ENCODE data around the gene NDFIP2.

DNA sequence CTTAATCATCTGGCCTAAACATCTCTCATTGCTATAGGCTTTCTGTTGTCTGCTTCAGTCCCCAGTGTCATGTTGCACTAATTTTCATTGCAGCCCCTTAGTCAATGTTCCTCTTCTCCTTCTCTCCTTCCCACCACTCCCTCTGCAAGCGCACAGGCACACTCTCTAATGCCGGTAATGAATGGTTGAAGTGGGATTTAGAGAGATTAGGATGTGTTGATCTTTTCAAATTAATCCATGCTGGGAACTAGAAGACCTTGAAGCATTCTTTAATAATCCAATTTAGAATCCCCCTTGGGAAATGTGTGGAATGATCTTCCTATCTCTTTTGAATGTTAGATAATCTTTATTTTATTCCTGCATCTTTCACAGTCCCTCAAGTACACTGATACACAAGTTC, 33.2 kb upstream of the NDFIP2 start:
- TF ChIP-seq POLR2A (IDR thresholded peaks at IDR 0.05) (no peak), POLR2AphosphoS5 (IDR thresholded peaks at IDR 0.05) (no peak)
- TF ChIP-seq, protein P1, sequence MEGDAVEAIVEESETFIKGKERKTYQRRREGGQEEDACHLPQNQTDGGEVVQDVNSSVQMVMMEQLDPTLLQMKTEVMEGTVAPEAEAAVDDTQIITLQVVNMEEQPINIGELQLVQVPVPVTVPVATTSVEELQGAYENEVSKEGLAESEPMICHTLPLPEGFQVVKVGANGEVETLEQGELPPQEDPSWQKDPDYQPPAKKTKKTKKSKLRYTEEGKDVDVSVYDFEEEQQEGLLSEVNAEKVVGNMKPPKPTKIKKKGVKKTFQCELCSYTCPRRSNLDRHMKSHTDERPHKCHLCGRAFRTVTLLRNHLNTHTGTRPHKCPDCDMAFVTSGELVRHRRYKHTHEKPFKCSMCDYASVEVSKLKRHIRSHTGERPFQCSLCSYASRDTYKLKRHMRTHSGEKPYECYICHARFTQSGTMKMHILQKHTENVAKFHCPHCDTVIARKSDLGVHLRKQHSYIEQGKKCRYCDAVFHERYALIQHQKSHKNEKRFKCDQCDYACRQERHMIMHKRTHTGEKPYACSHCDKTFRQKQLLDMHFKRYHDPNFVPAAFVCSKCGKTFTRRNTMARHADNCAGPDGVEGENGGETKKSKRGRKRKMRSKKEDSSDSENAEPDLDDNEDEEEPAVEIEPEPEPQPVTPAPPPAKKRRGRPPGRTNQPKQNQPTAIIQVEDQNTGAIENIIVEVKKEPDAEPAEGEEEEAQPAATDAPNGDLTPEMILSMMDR (IDR thresholded peaks at IDR 0.05) = no peak

Data from transverse colon (tissue), 4 donors.